GM19455 (cell line): Measurements from ENCODE around the gene NFIX.
"Not testable (repeated sequence)": the region's sequence is repeated elsewhere in the genome, so short reads cannot be mapped to it uniquely, and the experiment has no call there.

Experiments
- ATAC-seq: cut with Tn5 transposase; IDR thresholded peaks from one replicate; pipeline ENCODE4 v1.9.1; 2021; ENCODE audit not compliant: unreplicated experiment

The NFIX gene

GRCh38 chr19:12957389-12957952 lies 37.8 kb upstream of the NFIX start:
- not testable (repeated sequence) for ATAC-seq

- no peak for ATAC-seq
Measured at GRCh38 chr19:12959481-12959880, 35.8 kb upstream of the NFIX start.

- ATAC-seq: no peak
Measured at GRCh38 chr19:12965017-12965811, 30.1 kb upstream of the NFIX start.

- ATAC-seq: no peak
Measured at GRCh38 chr19:12965812-12966135, 29.5 kb upstream of the NFIX start.

- ATAC-seq: no peak
Measured at GRCh38 chr19:12967907-12968306, 27.4 kb upstream of the NFIX start.

- no peak for ATAC-seq
Measured at GRCh38 chr19:12969292-12969988, 25.8 kb upstream of the NFIX start, which contains the start of gene DAND5. Gene DAND5 (plus strand): TSS chr19:12969576. CDS start chr19:12969661, 85 bp downstream.

- ATAC-seq: no peak
Measured at GRCh38 chr19:12970070-12970820, 25.0 kb upstream of the NFIX start.

DNA sequence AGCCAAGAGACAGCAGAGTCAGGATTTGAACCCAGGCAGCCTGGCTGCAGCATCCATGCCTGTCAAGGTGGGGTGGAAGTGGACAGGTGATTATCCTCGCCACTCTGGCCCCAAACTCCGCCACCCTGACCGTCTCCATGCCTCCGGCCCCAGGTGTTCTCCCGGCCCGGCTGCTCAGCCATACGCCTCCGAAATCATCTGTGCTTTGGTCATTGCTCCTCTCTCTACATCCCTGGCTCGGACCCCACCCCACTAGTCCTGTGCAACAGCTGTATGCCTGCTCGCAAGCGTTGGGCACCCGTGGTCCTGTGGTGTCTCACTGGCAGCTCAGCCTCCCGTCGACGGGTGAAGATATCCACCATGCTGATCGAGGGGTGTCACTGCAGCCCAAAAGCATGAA lies 22.0 kb upstream of the NFIX start:
- ATAC-seq: no peak

GRCh38 chr19:12974301-12975220 lies 20.7 kb upstream of the NFIX start:
- ATAC-seq: no peak

GRCh38 chr19:12975221-12975741 lies 20.0 kb upstream of the NFIX start:
- no peak for ATAC-seq

- ATAC-seq: not testable (repeated sequence)
Measured at GRCh38 chr19:12976109-12976508, 19.2 kb upstream of the NFIX start.

- ATAC-seq: no peak
Measured at GRCh38 chr19:12979974-12980373, 15.3 kb upstream of the NFIX start.

DNA sequence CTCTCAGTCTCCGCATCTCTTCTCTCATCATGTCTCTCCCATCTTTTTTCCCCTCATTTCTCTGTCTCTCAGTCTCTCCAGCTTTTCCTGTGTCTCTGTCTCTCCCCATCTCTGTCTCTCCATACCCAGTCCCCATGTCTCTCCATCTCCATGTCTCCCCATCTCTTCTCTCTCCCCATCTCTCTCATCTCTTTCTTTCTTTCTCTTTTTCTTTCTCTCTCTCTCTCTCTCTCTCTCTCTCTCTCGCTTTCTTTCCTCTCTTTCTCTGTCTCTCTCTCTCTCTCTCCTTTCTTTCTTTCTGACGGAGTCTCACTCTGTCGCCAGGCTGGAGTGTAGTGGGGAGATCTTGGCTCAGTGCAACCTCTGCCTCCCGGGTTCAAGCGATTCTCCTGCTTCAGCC lies 12.6 kb upstream of the NFIX start:
- ATAC-seq: no peak

DNA sequence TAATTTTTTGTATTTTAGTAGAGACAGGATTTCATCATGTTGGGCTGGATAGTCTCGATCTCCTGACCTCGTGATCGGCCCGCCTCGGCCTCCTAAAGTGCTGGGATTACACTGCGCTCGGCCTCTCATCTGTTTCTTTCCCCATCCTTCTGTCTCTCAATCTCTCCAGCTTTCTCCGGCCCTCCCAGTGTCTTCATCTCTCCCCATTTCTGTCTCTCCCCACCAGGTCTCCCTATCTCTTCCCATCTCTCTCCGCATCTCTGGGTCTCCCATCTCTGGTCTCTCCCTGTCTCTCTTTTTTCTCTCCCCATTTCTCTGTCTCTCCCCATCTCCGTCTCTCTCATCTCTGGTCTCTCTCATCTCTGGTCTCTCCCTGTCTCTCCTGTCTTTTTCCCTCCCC lies 12.2 kb upstream of the NFIX start:
- ATAC-seq: no peak

GRCh38 chr19:12983542-12984142 lies 11.6 kb upstream of the NFIX start:
- no peak for ATAC-seq

DNA sequence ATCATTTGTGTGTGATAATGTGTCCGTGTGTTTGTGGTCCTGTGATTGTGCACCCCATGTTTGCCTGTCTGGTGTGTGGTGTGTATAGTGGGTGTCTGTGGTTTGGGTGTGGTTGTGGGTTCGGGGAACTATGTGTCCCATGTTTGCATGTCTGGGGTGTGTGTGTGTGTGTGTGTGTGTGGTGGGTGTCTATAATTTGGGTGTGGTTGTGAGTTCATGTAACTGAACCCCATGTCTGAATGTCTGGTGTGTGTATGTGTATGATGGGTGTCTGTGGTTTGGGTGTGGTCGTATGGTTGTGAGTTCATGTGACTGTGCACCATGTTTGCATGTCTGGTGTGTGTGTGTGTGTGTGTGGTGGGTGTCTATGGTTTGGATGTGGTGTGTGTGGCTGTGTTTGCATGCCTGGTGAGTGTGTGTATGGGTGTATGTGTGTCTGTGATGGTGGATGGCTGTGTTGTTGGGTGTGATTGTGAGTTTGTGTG lies 11.1 kb upstream of the NFIX start:
- ATAC-seq: no peak

DNA sequence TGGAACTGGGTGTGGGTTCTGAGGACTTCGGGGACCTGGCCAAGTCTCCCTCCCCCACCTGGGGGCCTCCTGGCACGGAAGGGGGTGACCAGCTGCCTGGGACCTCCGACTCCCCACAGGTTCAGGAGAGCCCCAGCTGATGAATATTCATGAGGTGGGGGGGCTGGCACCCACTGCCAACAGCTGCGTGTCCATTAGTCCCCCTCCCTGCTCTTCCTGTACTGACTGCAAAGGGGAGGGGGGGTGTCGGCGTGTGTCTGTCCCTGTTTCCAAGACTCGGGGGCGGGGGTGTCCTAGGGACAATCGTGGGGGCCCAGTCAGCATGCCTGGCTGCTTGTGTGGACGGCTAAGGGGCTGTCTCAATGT lies 10.6 kb upstream of the NFIX start:
- no peak for ATAC-seq

GRCh38 chr19:12985049-12985776 lies 10.1 kb upstream of the NFIX start:
- ATAC-seq: no peak

DNA sequence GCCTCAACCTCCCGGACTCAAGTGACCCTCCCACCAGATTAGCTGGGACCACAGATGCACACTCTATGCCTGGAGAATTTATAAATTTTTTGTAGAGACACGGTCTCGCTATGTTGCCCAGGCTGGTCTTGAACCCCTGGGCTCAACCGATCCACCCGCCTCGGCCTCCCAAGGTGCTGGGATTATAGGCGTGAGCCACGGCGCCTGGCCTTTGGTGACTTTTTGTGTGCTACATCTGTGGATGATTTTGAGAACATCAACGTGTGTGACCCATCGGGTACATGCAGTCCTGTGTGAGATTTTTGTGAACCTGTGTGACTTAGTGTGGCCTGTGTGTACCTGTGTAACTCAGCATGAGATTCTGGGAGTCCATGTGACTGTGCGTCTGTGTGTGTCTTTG lies 8.5 kb upstream of the NFIX start:
- no peak for ATAC-seq
